ENCODE data around the gene ALDH1A2.
A peak's percentile ranks its signal among the peaks of the same experiment; 100 is the strongest.

Gene ALDH1A2

GRCh38 chr15:58042006-58042405 is 23.5 kb downstream of the ALDH1A2 start:
- no peak for DNase-seq (ENCODE audit: low spot score)
- no peak for ATAC-seq (ENCODE audit: low read depth)
- no peaks in the 10 kb centered on the region for H3K36me3 ChIP-seq (ENCODE audit: low read depth)
- peaks cover 46% of the 10 kb centered on the region for H3K4me1 ChIP-seq (ENCODE audit: insufficient read depth, poor library complexity, severe bottlenecking)
- no peak overlapping the region for H3K4me3 ChIP-seq (ENCODE audit: severe bottlenecking)
- H3K27ac ChIP-seq (ENCODE audit: poor library complexity, severe bottlenecking) = peak overlapping the region; percentile 91
- H3K9me3 ChIP-seq (ENCODE audit: severe bottlenecking) = no peaks in the 10 kb centered on the region
- TF ChIP-seq CTCF (IDR thresholded peaks at IDR 0.05; ENCODE audit: poor library complexity, severe bottlenecking) = no peak
- no peaks in the 10 kb centered on the region for H3K27me3 ChIP-seq (ENCODE audit: insufficient read depth, poor library complexity, severe bottlenecking)

GRCh38 chr15:58040150-58040549 is 25.4 kb downstream of the ALDH1A2 start:
- DNase-seq (ENCODE audit: low spot score) = no peak
- no peaks in the 10 kb centered on the region for H3K9me3 ChIP-seq (ENCODE audit: severe bottlenecking)
- H3K4me3 ChIP-seq (ENCODE audit: severe bottlenecking) = no peak overlapping the region
- no peaks in the 10 kb centered on the region for H3K36me3 ChIP-seq (ENCODE audit: low read depth)
- peak overlapping the region; percentile 91 for H3K27ac ChIP-seq (ENCODE audit: poor library complexity, severe bottlenecking)
- H3K4me1 ChIP-seq (ENCODE audit: insufficient read depth, poor library complexity, severe bottlenecking) = peaks cover 46% of the 10 kb centered on the region
- TF ChIP-seq CTCF (IDR thresholded peaks at IDR 0.05; ENCODE audit: poor library complexity, severe bottlenecking) = no peak
- ATAC-seq (ENCODE audit: low read depth) = peak; percentile 68
- H3K27me3 ChIP-seq (ENCODE audit: insufficient read depth, poor library complexity, severe bottlenecking) = no peaks in the 10 kb centered on the region

- no peaks in the 10 kb centered on the region for H3K9me3 ChIP-seq (ENCODE audit: severe bottlenecking)
- peaks cover 46% of the 10 kb centered on the region for H3K4me1 ChIP-seq (ENCODE audit: insufficient read depth, poor library complexity, severe bottlenecking)
- DNase-seq (ENCODE audit: low spot score) = no peak
- ATAC-seq (ENCODE audit: low read depth) = no peak
- H3K4me3 ChIP-seq (ENCODE audit: severe bottlenecking) = no peak overlapping the region
- H3K27ac ChIP-seq (ENCODE audit: poor library complexity, severe bottlenecking) = peak overlapping the region; percentile 91
- H3K36me3 ChIP-seq (ENCODE audit: low read depth) = no peaks in the 10 kb centered on the region
- H3K27me3 ChIP-seq (ENCODE audit: insufficient read depth, poor library complexity, severe bottlenecking) = no peaks in the 10 kb centered on the region
- no peak for TF ChIP-seq CTCF (IDR thresholded peaks at IDR 0.05; ENCODE audit: poor library complexity, severe bottlenecking)
Observed at GRCh38 chr15:58039079-58040035, 26.2 kb downstream of the ALDH1A2 start.

GRCh38 chr15:58038426-58039078 is 27.0 kb downstream of the ALDH1A2 start:
- peaks cover 46% of the 10 kb centered on the region for H3K4me1 ChIP-seq (ENCODE audit: insufficient read depth, poor library complexity, severe bottlenecking)
- peak overlapping the region; percentile 91 for H3K27ac ChIP-seq (ENCODE audit: poor library complexity, severe bottlenecking)
- no peaks in the 10 kb centered on the region for H3K27me3 ChIP-seq (ENCODE audit: insufficient read depth, poor library complexity, severe bottlenecking)
- DNase-seq (ENCODE audit: low spot score) = no peak
- H3K9me3 ChIP-seq (ENCODE audit: severe bottlenecking) = no peaks in the 10 kb centered on the region
- TF ChIP-seq CTCF (IDR thresholded peaks at IDR 0.05; ENCODE audit: poor library complexity, severe bottlenecking) = no peak
- no peaks in the 10 kb centered on the region for H3K36me3 ChIP-seq (ENCODE audit: low read depth)
- no peak overlapping the region for H3K4me3 ChIP-seq (ENCODE audit: severe bottlenecking)
- ATAC-seq (ENCODE audit: low read depth) = peak; percentile 88
